Measurements from ENCODE around the gene NOP10. TPM values are rescaled to one million over a fixed set of nuclear protein-coding genes. Genes with fewer than 3 reads are reported as not detected.

NOP10 gene
- polyA plus RNA-seq, 1 donor (not counting 4 experiments of a cell fraction or from before 2014, with no cell fraction given): 663 TPM

GRCh38 chr15:34338347-34338746 lies 4.6 kb downstream of the NOP10 start:
- Histone ChIP-seq H3K9ac (ENCODE audit: control insufficient read depth, extremely low read depth, insufficient read depth, low read length) (peak overlapping the region; percentile 24), H3K79me2 (ENCODE audit: control insufficient read depth, insufficient read depth, low read length) (peaks cover 25% of the 10 kb centered on the region)
- no peak for FAIRE-seq

GRCh38 chr15:34337557-34338306 lies 5.2 kb downstream of the NOP10 start, which contains the start of gene SLC12A6:
Gene SLC12A6, minus strand, starts transcription at chr15:34337781. Its CDS starts 1,101 bp downstream, at chr15:34336680.
- DNase-seq (ENCODE audit: low read depth, low spot score) (peak; percentile 15), FAIRE-seq (no peak)
- H3K27me3 ChIP-seq (ENCODE audit: control insufficient read depth, extremely low read depth, insufficient read depth, low read length): no peaks in the 10 kb centered on the region
- TF ChIP-seq EZH2 (IDR thresholded peaks at IDR 0.05; ENCODE audit: low read length): no peak
- TF ChIP-seq CTCF (optimal IDR thresholded peaks at IDR 0.05 in 1 of 3, IDR thresholded peaks at IDR 0.05 in 1 of 3, conservative IDR thresholded peaks at IDR 0.05 in 1 of 3; ENCODE audit: extremely low read depth in 1 of 3, insufficient read depth in 2 of 3, low read length in 3 of 3): no peak
- H3K27ac ChIP-seq (ENCODE audit: control insufficient read depth, insufficient read depth, low read length): peak within 1 kb of the TSS; percentile 57
- peak within 1 kb of the TSS; percentile 78 for H3K9ac ChIP-seq (ENCODE audit: control insufficient read depth, extremely low read depth, insufficient read depth, low read length)
- H3K4me3 ChIP-seq (ENCODE audit: control insufficient read depth in 2 of 3, extremely low read depth in 1 of 3, insufficient read depth in 2 of 3, low read depth in 1 of 3, low read length in 3 of 3): peak within 1 kb of the TSS; percentile 59 to 92 (median 73)
- H3K9me3 ChIP-seq (ENCODE audit: control insufficient read depth, low read depth, low read length): no peaks in the 10 kb centered on the region
- H3K4me2 ChIP-seq (ENCODE audit: control insufficient read depth, extremely low read depth, insufficient read depth, low read depth, low read length): peak within 1 kb of the TSS; percentile 82
- H3K4me1 ChIP-seq (ENCODE audit: control insufficient read depth, extremely low read depth, insufficient read depth, low read length): peaks cover 12% of the 10 kb centered on the region
- H4K20me1 ChIP-seq (ENCODE audit: control insufficient read depth, extremely low read depth, insufficient read depth, low read length): no peaks in the 10 kb centered on the region
- peaks cover 5 to 7% of the 10 kb centered on the region in 2 experiments for H3K36me3 ChIP-seq (ENCODE audit: control insufficient read depth in 2 of 2, extremely low read depth in 1 of 2, insufficient read depth in 2 of 2, low read length in 2 of 2)
- peaks cover 2% of the 10 kb centered on the region for H3K9me1 ChIP-seq (ENCODE audit: control insufficient read depth, extremely low read depth, insufficient read depth, low read length)
- dilution Hi-C loops (cut with MboI; ENCODE audit: extremely low pct_ligation_motif_present, low sequenced_read_pairs): no loop called here
- H2AFZ ChIP-seq (ENCODE audit: control insufficient read depth, low read length): peak within 1 kb of the TSS; percentile 92
- peaks cover 23% of the 10 kb centered on the region for H3K79me2 ChIP-seq (ENCODE audit: control insufficient read depth, insufficient read depth, low read length)

More at GRCh38 chr15:34338347-34338746, 4.6 kb downstream of the NOP10 start:
- peak overlapping the region in 1 of 3 experiments; percentile 73 for H3K4me3 ChIP-seq (ENCODE audit: control insufficient read depth in 2 of 3, extremely low read depth in 1 of 3, insufficient read depth in 2 of 3, low read depth in 1 of 3, low read length in 3 of 3)
- no peak for TF ChIP-seq EZH2 (IDR thresholded peaks at IDR 0.05; ENCODE audit: low read length)
- TF ChIP-seq CTCF (optimal IDR thresholded peaks at IDR 0.05 in 1 of 3, IDR thresholded peaks at IDR 0.05 in 1 of 3, conservative IDR thresholded peaks at IDR 0.05 in 1 of 3; ENCODE audit: extremely low read depth in 1 of 3, insufficient read depth in 2 of 3, low read length in 3 of 3): no peak
- peak overlapping the region; percentile 42 for H3K27ac ChIP-seq (ENCODE audit: control insufficient read depth, insufficient read depth, low read length)
- peaks cover 5 to 7% of the 10 kb centered on the region in 2 experiments for H3K36me3 ChIP-seq (ENCODE audit: control insufficient read depth in 2 of 2, extremely low read depth in 1 of 2, insufficient read depth in 2 of 2, low read length in 2 of 2)
- H3K9me3 ChIP-seq (ENCODE audit: control insufficient read depth, low read depth, low read length): no peaks in the 10 kb centered on the region
- H3K4me1 ChIP-seq (ENCODE audit: control insufficient read depth, extremely low read depth, insufficient read depth, low read length): peaks cover 12% of the 10 kb centered on the region
- no peak overlapping the region for H2AFZ ChIP-seq (ENCODE audit: control insufficient read depth, low read length)
- peaks cover 2% of the 10 kb centered on the region for H3K9me1 ChIP-seq (ENCODE audit: control insufficient read depth, extremely low read depth, insufficient read depth, low read length)
- peak overlapping the region; percentile 69 for H3K4me2 ChIP-seq (ENCODE audit: control insufficient read depth, extremely low read depth, insufficient read depth, low read depth, low read length)
- H4K20me1 ChIP-seq (ENCODE audit: control insufficient read depth, extremely low read depth, insufficient read depth, low read length): no peaks in the 10 kb centered on the region
- no peaks in the 10 kb centered on the region for H3K27me3 ChIP-seq (ENCODE audit: control insufficient read depth, extremely low read depth, insufficient read depth, low read length)
- dilution Hi-C loops (cut with MboI; ENCODE audit: extremely low pct_ligation_motif_present, low sequenced_read_pairs): no loop called here
- no peak for DNase-seq (ENCODE audit: low read depth, low spot score)

Data from keratinocyte (primary cell).